Measurements from ENCODE around the gene ITPRIPL2. TPM values are rescaled to one million over a fixed set of nuclear protein-coding genes. Genes with fewer than 3 reads are reported as not detected.

ITPRIPL2 gene
- total RNA-seq, 2 donors from 2014 or later: 56.6 to 66.4 TPM

- no peaks in the 10 kb centered on the region for H3K27me3 ChIP-seq (replicated peaks; ENCODE audit: insufficient read depth)
- TF ChIP-seq CTCF (IDR thresholded peaks at IDR 0.05): no peak
- TF ChIP-seq POLR2A (IDR thresholded peaks at IDR 0.05): no peak
- no peak for TF ChIP-seq POLR2AphosphoS5 (IDR thresholded peaks at IDR 0.05)
- intact Hi-C loops (cut with DNase I): no loop called here
- WGBS: 94% methylated on average over 1 of the region's 1 CpG
- H3K27ac ChIP-seq: no peak overlapping the region
- H3K36me3 ChIP-seq: no peaks in the 10 kb centered on the region
- no peak for DNase-seq (ENCODE audit: low spot score)
- no peaks in the 10 kb centered on the region for H3K9me3 ChIP-seq
- H3K4me1 ChIP-seq (replicated peaks): no peaks in the 10 kb centered on the region
- no peak overlapping the region for H3K4me3 ChIP-seq
These were observed 15.6 kb upstream of the ITPRIPL2 start for GRCh38 chr16:19098173-19098572.

- intact Hi-C loops (cut with DNase I): no loop called here
- 38% methylated on average over 16 of the region's 16 CpGs for WGBS
- TF ChIP-seq CTCF (IDR thresholded peaks at IDR 0.05) (no peak), POLR2AphosphoS5 (IDR thresholded peaks at IDR 0.05) (no peak), POLR2A (IDR thresholded peaks at IDR 0.05) (no peak)
- Histone ChIP-seq H3K4me1 (replicated peaks) (no peaks in the 10 kb centered on the region), H3K27me3 (replicated peaks; ENCODE audit: insufficient read depth) (no peaks in the 10 kb centered on the region), H3K4me3 (no peak overlapping the region), H3K9me3 (no peaks in the 10 kb centered on the region), H3K27ac (no peak overlapping the region), H3K36me3 (no peaks in the 10 kb centered on the region)
- no peak for DNase-seq (ENCODE audit: low spot score)
These were observed 11.4 kb upstream of the ITPRIPL2 start for GRCh38 chr16:19102187-19102872.

GRCh38 chr16:19104607-19105006 lies 9.2 kb upstream of the ITPRIPL2 start:
- intact Hi-C loops (cut with DNase I): no loop called here
- Histone ChIP-seq H3K4me3 (no peak overlapping the region), H3K9me3 (no peaks in the 10 kb centered on the region), H3K27me3 (replicated peaks; ENCODE audit: insufficient read depth) (no peaks in the 10 kb centered on the region), H3K27ac (no peak overlapping the region), H3K36me3 (no peaks in the 10 kb centered on the region), H3K4me1 (replicated peaks) (no peaks in the 10 kb centered on the region)
- TF ChIP-seq POLR2A (IDR thresholded peaks at IDR 0.05) (no peak), POLR2AphosphoS5 (IDR thresholded peaks at IDR 0.05) (no peak), CTCF (IDR thresholded peaks at IDR 0.05) (no peak)
- 59% methylated on average over 5 of the region's 5 CpGs for WGBS
- DNase-seq (ENCODE audit: low spot score): no peak

GRCh38 chr16:19105131-19105530 lies 8.6 kb upstream of the ITPRIPL2 start:
- no peak overlapping the region for H3K27ac ChIP-seq
- WGBS: 87% methylated on average over 6 of the region's 6 CpGs
- no peaks in the 10 kb centered on the region for H3K27me3 ChIP-seq (replicated peaks; ENCODE audit: insufficient read depth)
- no peaks in the 10 kb centered on the region for H3K36me3 ChIP-seq
- no peaks in the 10 kb centered on the region for H3K4me1 ChIP-seq (replicated peaks)
- TF ChIP-seq CTCF (IDR thresholded peaks at IDR 0.05): no peak
- TF ChIP-seq POLR2AphosphoS5 (IDR thresholded peaks at IDR 0.05): no peak
- no peak for TF ChIP-seq POLR2A (IDR thresholded peaks at IDR 0.05)
- DNase-seq (ENCODE audit: low spot score): no peak
- intact Hi-C loops (cut with DNase I): no loop called here
- H3K9me3 ChIP-seq: no peaks in the 10 kb centered on the region
- no peak overlapping the region for H3K4me3 ChIP-seq

- Histone ChIP-seq H3K27me3 (replicated peaks; ENCODE audit: insufficient read depth) (no peaks in the 10 kb centered on the region), H3K9me3 (no peaks in the 10 kb centered on the region), H3K36me3 (no peaks in the 10 kb centered on the region), H3K27ac (no peak overlapping the region), H3K4me1 (replicated peaks) (no peaks in the 10 kb centered on the region), H3K4me3 (no peak overlapping the region)
- TF ChIP-seq CTCF (IDR thresholded peaks at IDR 0.05) (no peak), POLR2AphosphoS5 (IDR thresholded peaks at IDR 0.05) (no peak), POLR2A (IDR thresholded peaks at IDR 0.05) (no peak)
- no peak for DNase-seq (ENCODE audit: low spot score)
- intact Hi-C loops (cut with DNase I): no loop called here
- 70% methylated on average over 11 of the region's 11 CpGs for WGBS
These were observed 7.7 kb upstream of the ITPRIPL2 start for GRCh38 chr16:19105891-19106624.

Data from prostate gland (tissue), 2 donors.